Measurements from ENCODE around the gene AHCYL1.

The AHCYL1 gene

DNA sequence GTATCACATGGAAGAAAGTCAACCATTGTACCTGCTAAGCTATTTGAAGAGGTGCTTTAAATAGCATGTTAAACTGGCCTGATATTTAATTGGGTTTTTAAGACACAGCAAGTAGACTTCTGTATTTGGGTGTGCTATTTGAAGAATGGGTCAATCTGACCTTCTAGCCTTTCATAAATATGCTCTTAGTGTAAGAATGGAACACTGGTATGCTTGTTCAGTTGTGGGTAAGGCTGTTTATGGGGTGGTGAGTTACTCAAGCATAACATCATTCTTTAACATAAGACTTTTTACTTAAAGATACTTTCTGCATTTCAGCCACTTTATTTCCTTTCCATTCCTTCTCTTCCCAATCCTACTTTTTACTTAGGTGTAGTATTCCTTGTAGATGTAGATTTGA lies 21.4 kb downstream of the AHCYL1 start:
- no peaks in the 10 kb centered on the region for H3K9me3 ChIP-seq (replicated peaks in 1 of 2; ENCODE audit: control insufficient read depth in 2 of 2, insufficient read depth in 1 of 2, low read depth in 1 of 2, low read length in 2 of 2)
- no peak overlapping the region for H3K4ac ChIP-seq (ENCODE audit: low read length)

DNA sequence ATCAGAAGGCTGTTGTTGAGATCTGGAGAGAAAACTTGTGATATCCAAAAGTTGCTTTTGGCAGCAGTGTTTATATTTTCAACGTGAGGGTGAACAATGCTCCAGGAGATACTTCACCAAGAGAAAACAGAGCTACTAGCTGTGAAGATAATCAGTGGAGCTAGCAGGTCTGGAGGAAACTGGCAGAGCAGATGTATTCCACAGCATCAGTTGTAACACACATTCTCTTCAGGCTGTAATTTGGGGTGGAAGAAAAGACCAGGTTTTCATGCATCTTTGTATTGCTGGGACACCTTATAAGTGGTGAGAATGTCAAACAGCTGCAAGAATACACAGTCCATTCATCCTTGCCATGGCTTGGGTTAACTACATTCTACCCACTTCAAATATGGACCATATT lies 22.0 kb downstream of the AHCYL1 start:
- H2BK120ac ChIP-seq (ENCODE audit: low read depth, low read length), result no peak overlapping the region
- H3K4ac ChIP-seq (ENCODE audit: low read length), result no peak overlapping the region
- H4K8ac ChIP-seq (ENCODE audit: low read depth, low read length), result no peak overlapping the region
- H3K4me2 ChIP-seq (ENCODE audit: insufficient read depth, low read length, poor library complexity, severe bottlenecking), result no peak overlapping the region
- WGBS, 2 donors (ENCODE audit: extremely low coverage in 2 of 2, insufficient read length in 2 of 2, insufficient replicate concordance in 1 of 2), result no CpG with 5 or more reads among the region's 1 CpG
- H3K27ac ChIP-seq (replicated peaks; ENCODE audit: low read length), result no peak overlapping the region
- no peak for DNase-seq (ENCODE audit: low spot score)
- H3K4me1 ChIP-seq (ENCODE audit: control insufficient read depth in 2 of 2, insufficient read depth in 1 of 2, low read depth in 1 of 2, low read length in 2 of 2), result peaks cover 9 to 16% of the 10 kb centered on the region in 2 donors
- H3K9ac ChIP-seq (ENCODE audit: low read depth, low read length, poor library complexity), result no peak overlapping the region
- H3K23ac ChIP-seq (ENCODE audit: low read depth, low read length, poor library complexity), result no peak overlapping the region
- no peak overlapping the region for H2BK12ac ChIP-seq (ENCODE audit: low read length)
- peaks cover 12 to 54% of the 10 kb centered on the region in 2 donors for H3K36me3 ChIP-seq (replicated peaks in 1 of 2; ENCODE audit: control insufficient read depth in 2 of 2, insufficient read depth in 2 of 2, low read length in 2 of 2)
- H3K14ac ChIP-seq (ENCODE audit: low read length), result no peak overlapping the region
- no peak overlapping the region for H2BK15ac ChIP-seq (ENCODE audit: low read length)
- no peaks in the 10 kb centered on the region for H3K9me3 ChIP-seq (replicated peaks in 1 of 2; ENCODE audit: control insufficient read depth in 2 of 2, insufficient read depth in 1 of 2, low read depth in 1 of 2, low read length in 2 of 2)
- H3K4me3 ChIP-seq (ENCODE audit: low read length in 2 of 2), result no peak overlapping the region
- no peak overlapping the region for H3K18ac ChIP-seq (ENCODE audit: low read length)
- H2AFZ ChIP-seq (ENCODE audit: low read length), result no peak overlapping the region
- peaks cover 3% of the 10 kb centered on the region for H3K79me1 ChIP-seq (ENCODE audit: low read depth, low read length)
- no peak overlapping the region for H2AK5ac ChIP-seq (ENCODE audit: low read depth, low read length)
- no peaks in the 10 kb centered on the region for H3K27me3 ChIP-seq (ENCODE audit: control insufficient read depth in 3 of 3, insufficient read depth in 3 of 3, low read depth in 1 of 3, low read length in 3 of 3)
- H4K91ac ChIP-seq (ENCODE audit: low read depth, low read length, poor library complexity), result no peak overlapping the region
- H2BK5ac ChIP-seq (ENCODE audit: low read length), result no peak overlapping the region

More for the DNA sequence above, 21.4 kb downstream of the AHCYL1 start:
- Histone ChIP-seq H3K27me3 (ENCODE audit: control insufficient read depth in 3 of 3, insufficient read depth in 3 of 3, low read depth in 1 of 3, low read length in 3 of 3) (no peaks in the 10 kb centered on the region), H4K91ac (ENCODE audit: low read depth, low read length, poor library complexity) (no peak overlapping the region), H3K18ac (ENCODE audit: low read length) (no peak overlapping the region), H3K27ac (replicated peaks; ENCODE audit: low read length) (no peak overlapping the region), H2BK12ac (ENCODE audit: low read length) (no peak overlapping the region), H2BK15ac (ENCODE audit: low read length) (no peak overlapping the region), H3K9ac (ENCODE audit: low read depth, low read length, poor library complexity) (no peak overlapping the region), H3K4me3 (ENCODE audit: low read length in 2 of 2) (no peak overlapping the region), H2BK120ac (ENCODE audit: low read depth, low read length) (no peak overlapping the region), H3K79me1 (ENCODE audit: low read depth, low read length) (peaks cover 3% of the 10 kb centered on the region), H3K36me3 (replicated peaks in 1 of 2; ENCODE audit: control insufficient read depth in 2 of 2, insufficient read depth in 2 of 2, low read length in 2 of 2) (peaks cover 10 to 51% of the 10 kb centered on the region in 2 donors), H2AFZ (ENCODE audit: low read length) (no peak overlapping the region), H2AK5ac (ENCODE audit: low read depth, low read length) (no peak overlapping the region), H3K4me2 (ENCODE audit: insufficient read depth, low read length, poor library complexity, severe bottlenecking) (no peak overlapping the region), H3K23ac (ENCODE audit: low read depth, low read length, poor library complexity) (no peak overlapping the region), H2BK5ac (ENCODE audit: low read length) (no peak overlapping the region), H3K14ac (ENCODE audit: low read length) (no peak overlapping the region), H3K4me1 (ENCODE audit: control insufficient read depth in 2 of 2, insufficient read depth in 1 of 2, low read depth in 1 of 2, low read length in 2 of 2) (peaks cover 9 to 16% of the 10 kb centered on the region in 2 donors), H4K8ac (ENCODE audit: low read depth, low read length) (no peak overlapping the region)
- no peak for DNase-seq (ENCODE audit: low spot score)

DNA sequence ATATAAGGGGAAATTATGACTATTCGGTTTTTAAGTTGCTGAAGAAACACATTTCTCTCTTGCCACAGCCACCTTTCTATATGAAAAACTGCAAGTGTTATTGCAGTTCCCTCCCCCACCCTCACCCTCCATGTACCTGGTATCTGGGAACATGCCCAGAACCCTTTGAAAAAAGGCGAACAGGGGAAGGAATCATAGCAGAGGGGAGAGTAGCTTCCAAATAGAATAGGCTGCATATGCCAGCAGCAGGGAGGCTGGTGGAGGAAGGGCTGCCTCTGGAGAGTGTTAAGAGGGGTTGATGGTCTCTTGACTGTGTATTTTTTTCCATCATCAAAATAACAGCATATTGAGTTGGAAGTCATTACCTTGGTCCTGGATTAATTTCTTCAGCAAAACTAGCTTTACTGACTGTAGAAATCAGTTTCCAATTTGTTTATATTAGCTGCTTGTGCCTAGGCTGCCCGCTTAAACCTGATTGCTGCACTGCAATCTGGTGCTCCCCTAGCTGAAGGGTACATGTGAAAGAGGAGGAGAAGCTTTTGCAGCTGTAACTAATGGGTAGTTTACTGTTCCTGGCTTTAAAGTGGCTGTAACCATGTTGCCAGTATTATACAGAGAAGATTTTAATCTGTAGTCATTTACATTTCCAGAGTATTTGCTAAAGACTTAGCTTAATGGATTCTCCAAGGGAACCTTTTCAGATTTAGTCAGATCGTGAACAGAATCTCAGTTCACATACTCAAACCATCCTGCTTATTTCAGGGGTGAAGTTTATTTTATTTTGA lies 22.7 kb downstream of the AHCYL1 start:
- peaks cover 3% of the 10 kb centered on the region for H3K79me1 ChIP-seq (ENCODE audit: low read depth, low read length)
- H2AFZ ChIP-seq (ENCODE audit: low read length), result no peak overlapping the region
- peaks cover 9 to 16% of the 10 kb centered on the region in 2 donors for H3K4me1 ChIP-seq (ENCODE audit: control insufficient read depth in 2 of 2, insufficient read depth in 1 of 2, low read depth in 1 of 2, low read length in 2 of 2)
- no peak overlapping the region for H3K23ac ChIP-seq (ENCODE audit: low read depth, low read length, poor library complexity)
- H3K9ac ChIP-seq (ENCODE audit: low read depth, low read length, poor library complexity), result no peak overlapping the region
- no peak for DNase-seq (ENCODE audit: low spot score)
- H2AK5ac ChIP-seq (ENCODE audit: low read depth, low read length), result no peak overlapping the region
- no peak overlapping the region for H4K8ac ChIP-seq (ENCODE audit: low read depth, low read length)
- H3K36me3 ChIP-seq (replicated peaks in 1 of 2; ENCODE audit: control insufficient read depth in 2 of 2, insufficient read depth in 2 of 2, low read length in 2 of 2), result peaks cover 16 to 55% of the 10 kb centered on the region in 2 donors
- no peak overlapping the region for H2BK15ac ChIP-seq (ENCODE audit: low read length)
- no peak overlapping the region for H2BK120ac ChIP-seq (ENCODE audit: low read depth, low read length)
- no peak overlapping the region for H4K91ac ChIP-seq (ENCODE audit: low read depth, low read length, poor library complexity)
- no peak overlapping the region for H3K14ac ChIP-seq (ENCODE audit: low read length)
- WGBS, 2 donors (ENCODE audit: extremely low coverage in 2 of 2, insufficient read length in 2 of 2, insufficient replicate concordance in 1 of 2), result no CpG with 5 or more reads among the region's 4 CpGs
- H3K4ac ChIP-seq (ENCODE audit: low read length), result no peak overlapping the region
- H3K4me3 ChIP-seq (ENCODE audit: low read length in 2 of 2), result no peak overlapping the region
- no peak overlapping the region for H2BK5ac ChIP-seq (ENCODE audit: low read length)
- no peaks in the 10 kb centered on the region for H3K27me3 ChIP-seq (ENCODE audit: control insufficient read depth in 3 of 3, insufficient read depth in 3 of 3, low read depth in 1 of 3, low read length in 3 of 3)
- H3K4me2 ChIP-seq (ENCODE audit: insufficient read depth, low read length, poor library complexity, severe bottlenecking), result no peak overlapping the region
- no peaks in the 10 kb centered on the region for H3K9me3 ChIP-seq (replicated peaks in 1 of 2; ENCODE audit: control insufficient read depth in 2 of 2, insufficient read depth in 1 of 2, low read depth in 1 of 2, low read length in 2 of 2)
- no peak overlapping the region for H3K27ac ChIP-seq (replicated peaks; ENCODE audit: low read length)
- no peak overlapping the region for H2BK12ac ChIP-seq (ENCODE audit: low read length)
- H3K18ac ChIP-seq (ENCODE audit: low read length), result no peak overlapping the region

DNA sequence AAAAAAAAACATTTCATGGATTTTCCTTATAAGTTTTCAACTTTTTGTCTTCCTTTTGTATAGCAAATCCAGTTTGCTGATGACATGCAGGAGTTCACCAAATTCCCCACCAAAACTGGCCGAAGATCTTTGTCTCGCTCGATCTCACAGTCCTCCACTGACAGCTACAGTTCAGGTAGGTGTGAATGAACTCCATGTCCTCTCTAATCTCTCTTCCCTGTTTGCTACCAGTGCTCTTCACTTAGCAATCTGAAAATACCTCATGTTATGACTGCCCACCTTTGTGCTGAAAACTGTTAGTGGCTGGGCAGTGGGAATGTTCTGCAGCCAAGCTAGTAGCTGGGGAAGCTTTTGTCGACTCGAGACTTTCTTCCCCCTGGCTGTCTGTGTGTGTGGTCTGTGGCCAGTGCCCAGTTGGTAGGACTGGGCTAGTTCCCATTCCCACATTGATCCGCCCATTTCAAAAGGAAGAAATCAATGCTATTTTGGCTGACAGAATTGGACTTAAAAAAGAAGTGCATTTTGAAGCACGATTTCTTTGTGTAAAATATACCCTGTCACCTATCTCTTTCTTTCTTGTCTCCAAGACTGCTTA lies 24.5 kb downstream of the AHCYL1 start:
- no peaks in the 10 kb centered on the region for H3K27me3 ChIP-seq (ENCODE audit: control insufficient read depth in 3 of 3, insufficient read depth in 3 of 3, low read depth in 1 of 3, low read length in 3 of 3)
- no CpG with 5 or more reads among the region's 7 CpGs for WGBS, 2 donors (ENCODE audit: extremely low coverage in 2 of 2, insufficient read length in 2 of 2, insufficient replicate concordance in 1 of 2)
- no peak overlapping the region for H4K8ac ChIP-seq (ENCODE audit: low read depth, low read length)
- H3K79me1 ChIP-seq (ENCODE audit: low read depth, low read length), result peaks cover 3% of the 10 kb centered on the region
- no peak overlapping the region for H3K4me2 ChIP-seq (ENCODE audit: insufficient read depth, low read length, poor library complexity, severe bottlenecking)
- H3K9me3 ChIP-seq (replicated peaks in 1 of 2; ENCODE audit: control insufficient read depth in 2 of 2, insufficient read depth in 1 of 2, low read depth in 1 of 2, low read length in 2 of 2), result no peaks in the 10 kb centered on the region
- no peak overlapping the region for H2AFZ ChIP-seq (ENCODE audit: low read length)
- no peak overlapping the region for H2BK120ac ChIP-seq (ENCODE audit: low read depth, low read length)
- no peak overlapping the region for H4K91ac ChIP-seq (ENCODE audit: low read depth, low read length, poor library complexity)
- H3K4me1 ChIP-seq (ENCODE audit: control insufficient read depth in 2 of 2, insufficient read depth in 1 of 2, low read depth in 1 of 2, low read length in 2 of 2), result peaks cover 3 to 9% of the 10 kb centered on the region in 2 donors
- H3K4me3 ChIP-seq (ENCODE audit: low read length in 2 of 2), result no peak overlapping the region
- H3K9ac ChIP-seq (ENCODE audit: low read depth, low read length, poor library complexity), result no peak overlapping the region
- no peak overlapping the region for H3K27ac ChIP-seq (replicated peaks; ENCODE audit: low read length)
- no peak overlapping the region for H3K4ac ChIP-seq (ENCODE audit: low read length)
- H3K23ac ChIP-seq (ENCODE audit: low read depth, low read length, poor library complexity), result no peak overlapping the region
- peaks cover 20 to 67% of the 10 kb centered on the region in 2 donors for H3K36me3 ChIP-seq (replicated peaks in 1 of 2; ENCODE audit: control insufficient read depth in 2 of 2, insufficient read depth in 2 of 2, low read length in 2 of 2)
- DNase-seq (ENCODE audit: low spot score), result no peak
- no peak overlapping the region for H2BK5ac ChIP-seq (ENCODE audit: low read length)
- H2BK15ac ChIP-seq (ENCODE audit: low read length), result no peak overlapping the region
- no peak overlapping the region for H2BK12ac ChIP-seq (ENCODE audit: low read length)
- no peak overlapping the region for H3K14ac ChIP-seq (ENCODE audit: low read length)
- no peak overlapping the region for H3K18ac ChIP-seq (ENCODE audit: low read length)
- no peak overlapping the region for H2AK5ac ChIP-seq (ENCODE audit: low read depth, low read length)

Data from neuronal stem cell (in vitro differentiated cells).